Neural progenitor cell (in vitro differentiated cells): Measurements from ENCODE around the gene PHACTR1.

Experiments
- CTCF ChIP-seq: fragments of 200-600 bp; sonication (generic); IDR thresholded peaks from 2 replicates; pipeline ENCODE4 v1.5.1; 2017; ENCODE audit warnings: antibody characterized with exemption, mild to moderate bottlenecking
- EZH2 ChIP-seq: fragments of 200-600 bp; sonication (generic); IDR thresholded peaks from 2 replicates; pipeline ENCODE4 v1.6.1; 2017; ENCODE audit warnings: antibody characterized with exemption, mild to moderate bottlenecking, moderate library complexity

GRCh38 chr6:13216236-13217014, 499.9 kb downstream of the PHACTR1 start:
- no peak for TF ChIP-seq CTCF
- TF ChIP-seq EZH2: no peak
